Ishikawa (cell line): ENCODE results near the gene NSUN7.

Experiments
- CEBPB ChIP-seq: IDR thresholded peaks from 2 replicates; pipeline ENCODE4 v1.6.1; 2012
- CREB1 ChIP-seq: IDR thresholded peaks from 2 replicates; pipeline ENCODE4 v1.6.1; 2012; ENCODE audit warnings: low read depth
- EGR1 ChIP-seq: IDR thresholded peaks from 2 replicates; pipeline ENCODE4 v1.6.1; 2012
- EP300 ChIP-seq: IDR thresholded peaks from 2 replicates; pipeline ENCODE4 v1.6.1; 2012; ENCODE audit warnings: borderline replicate concordance
- FOXM1 ChIP-seq: IDR thresholded peaks from 2 replicates; pipeline ENCODE4 v1.6.1; 2012; ENCODE audit warnings: low read depth, borderline replicate concordance
- RAD21 ChIP-seq: IDR thresholded peaks from 2 replicates; pipeline ENCODE4 v1.6.1; 2012; ENCODE audit warnings: low read depth
- TAF1 ChIP-seq: IDR thresholded peaks from 2 replicates; pipeline ENCODE4 v1.6.1; 2012; ENCODE audit warnings: low read depth, mild to moderate bottlenecking
- TCF12 ChIP-seq: IDR thresholded peaks from 2 replicates; pipeline ENCODE4 v1.6.1; 2012; ENCODE audit warnings: low read depth
- TEAD4 ChIP-seq: IDR thresholded peaks from 2 replicates; pipeline ENCODE4 v1.6.1; 2012
- YY1 ChIP-seq: IDR thresholded peaks from 2 replicates; pipeline ENCODE4 v1.6.1; 2012; ENCODE audit warnings: low read depth
- TF ChIP-seq, protein P1 (sequence below): IDR thresholded peaks from 2 replicates; pipeline ENCODE4 v1.6.1; 2012
- TF ChIP-seq, protein P2 (sequence below): IDR thresholded peaks from 2 replicates; pipeline ENCODE4 v1.6.1; 2012; ENCODE audit warnings: low read depth, mild to moderate bottlenecking
- TF ChIP-seq, protein P3 (sequence below): IDR thresholded peaks from 2 replicates; pipeline ENCODE4 v1.6.1; 2012

DNA sequence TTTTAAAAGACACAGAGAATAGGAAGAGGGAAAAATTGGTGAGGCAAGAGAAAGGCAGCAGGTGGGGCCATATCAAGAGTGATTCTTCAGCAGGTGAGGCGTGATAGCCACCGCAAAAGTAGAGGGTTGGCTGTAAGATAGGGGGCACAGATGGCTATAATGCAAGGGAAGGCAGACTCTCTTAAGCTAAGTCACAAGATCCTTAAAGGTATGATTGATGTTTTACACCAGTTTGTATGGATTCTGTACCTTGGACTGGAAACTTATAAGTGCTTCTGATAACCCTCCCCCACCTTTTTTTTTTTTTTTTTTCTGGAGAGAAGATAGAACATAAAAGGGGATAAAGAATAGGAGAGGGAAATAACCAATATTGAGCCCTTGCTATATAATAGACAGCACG lies 40.0 kb downstream of the NSUN7 start:
- TF ChIP-seq, protein P1, sequence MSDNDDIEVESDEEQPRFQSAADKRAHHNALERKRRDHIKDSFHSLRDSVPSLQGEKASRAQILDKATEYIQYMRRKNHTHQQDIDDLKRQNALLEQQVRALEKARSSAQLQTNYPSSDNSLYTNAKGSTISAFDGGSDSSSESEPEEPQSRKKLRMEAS = no peak
- TF ChIP-seq CREB1 = no peak
- no peak for TF ChIP-seq EGR1
- TF ChIP-seq RAD21 = no peak
- no peak for TF ChIP-seq TAF1
- TF ChIP-seq YY1 = no peak
- TF ChIP-seq, protein P2, sequence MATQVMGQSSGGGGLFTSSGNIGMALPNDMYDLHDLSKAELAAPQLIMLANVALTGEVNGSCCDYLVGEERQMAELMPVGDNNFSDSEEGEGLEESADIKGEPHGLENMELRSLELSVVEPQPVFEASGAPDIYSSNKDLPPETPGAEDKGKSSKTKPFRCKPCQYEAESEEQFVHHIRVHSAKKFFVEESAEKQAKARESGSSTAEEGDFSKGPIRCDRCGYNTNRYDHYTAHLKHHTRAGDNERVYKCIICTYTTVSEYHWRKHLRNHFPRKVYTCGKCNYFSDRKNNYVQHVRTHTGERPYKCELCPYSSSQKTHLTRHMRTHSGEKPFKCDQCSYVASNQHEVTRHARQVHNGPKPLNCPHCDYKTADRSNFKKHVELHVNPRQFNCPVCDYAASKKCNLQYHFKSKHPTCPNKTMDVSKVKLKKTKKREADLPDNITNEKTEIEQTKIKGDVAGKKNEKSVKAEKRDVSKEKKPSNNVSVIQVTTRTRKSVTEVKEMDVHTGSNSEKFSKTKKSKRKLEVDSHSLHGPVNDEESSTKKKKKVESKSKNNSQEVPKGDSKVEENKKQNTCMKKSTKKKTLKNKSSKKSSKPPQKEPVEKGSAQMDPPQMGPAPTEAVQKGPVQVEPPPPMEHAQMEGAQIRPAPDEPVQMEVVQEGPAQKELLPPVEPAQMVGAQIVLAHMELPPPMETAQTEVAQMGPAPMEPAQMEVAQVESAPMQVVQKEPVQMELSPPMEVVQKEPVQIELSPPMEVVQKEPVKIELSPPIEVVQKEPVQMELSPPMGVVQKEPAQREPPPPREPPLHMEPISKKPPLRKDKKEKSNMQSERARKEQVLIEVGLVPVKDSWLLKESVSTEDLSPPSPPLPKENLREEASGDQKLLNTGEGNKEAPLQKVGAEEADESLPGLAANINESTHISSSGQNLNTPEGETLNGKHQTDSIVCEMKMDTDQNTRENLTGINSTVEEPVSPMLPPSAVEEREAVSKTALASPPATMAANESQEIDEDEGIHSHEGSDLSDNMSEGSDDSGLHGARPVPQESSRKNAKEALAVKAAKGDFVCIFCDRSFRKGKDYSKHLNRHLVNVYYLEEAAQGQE = no peak
- no peak for TF ChIP-seq TEAD4
- no peak for TF ChIP-seq TCF12
- no peak for TF ChIP-seq EP300
- TF ChIP-seq, protein P3, sequence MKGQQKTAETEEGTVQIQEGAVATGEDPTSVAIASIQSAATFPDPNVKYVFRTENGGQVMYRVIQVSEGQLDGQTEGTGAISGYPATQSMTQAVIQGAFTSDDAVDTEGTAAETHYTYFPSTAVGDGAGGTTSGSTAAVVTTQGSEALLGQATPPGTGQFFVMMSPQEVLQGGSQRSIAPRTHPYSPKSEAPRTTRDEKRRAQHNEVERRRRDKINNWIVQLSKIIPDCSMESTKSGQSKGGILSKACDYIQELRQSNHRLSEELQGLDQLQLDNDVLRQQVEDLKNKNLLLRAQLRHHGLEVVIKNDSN = no peak
- no peak for TF ChIP-seq FOXM1
- no peak for TF ChIP-seq CEBPB
